Type B pancreatic cell (in vitro differentiated cells): ENCODE data around the gene GNLY. TPM values are rescaled to one million over a fixed set of nuclear protein-coding genes. Genes with fewer than 3 reads are reported as not detected.

Experiments used
- DNase-seq: peaks from one replicate; pipeline ENCODE4 v3.0.0; 2021; ENCODE audit warnings: mixed read lengths; ENCODE audit not compliant: unreplicated experiment; ENCODE audit errors: extremely low spot score
- H3K27ac Mint-ChIP-seq: 2 replicates; pipeline ENCODE4 v1.8.0; 2021; ENCODE audit warnings: mild to moderate bottlenecking, mixed read lengths
- H3K27me3 Mint-ChIP-seq: 2 replicates; pipeline ENCODE4 v1.8.0; 2021; ENCODE audit warnings: mixed read lengths
- H3K36me3 Mint-ChIP-seq: 2 replicates; pipeline ENCODE4 v1.8.0; 2021; ENCODE audit warnings: mixed read lengths
- H3K4me1 Mint-ChIP-seq: one replicate; pipeline ENCODE4 v1.8.0; 2021; ENCODE audit warnings: mixed read lengths; ENCODE audit not compliant: unreplicated experiment
- H3K4me3 Mint-ChIP-seq: 2 replicates; pipeline ENCODE4 v1.8.0; 2021; ENCODE audit warnings: mild to moderate bottlenecking, mixed read lengths
- H3K9me3 Mint-ChIP-seq: 2 replicates; pipeline ENCODE4 v1.8.0; 2021; ENCODE audit warnings: mixed read lengths
- total RNA-seq: library from RNA; stranded (reverse); gene quantifications from 2 replicates; pipeline ENCODE4 v1.2.1, GENCODE V29; 2021; ENCODE audit warnings: low replicate concordance
- TF ChIP-seq, protein P1 (sequence below): fragments of 200-600 bp; sonication (generic); conservative IDR thresholded peaks from 2 replicates; pipeline ENCODE4 v1.5.0; 2021; ENCODE audit warnings: antibody characterized with exemption, mild to moderate bottlenecking

GNLY gene
- total RNA-seq, 1 donor from 2014 or later = not detected

DNA sequence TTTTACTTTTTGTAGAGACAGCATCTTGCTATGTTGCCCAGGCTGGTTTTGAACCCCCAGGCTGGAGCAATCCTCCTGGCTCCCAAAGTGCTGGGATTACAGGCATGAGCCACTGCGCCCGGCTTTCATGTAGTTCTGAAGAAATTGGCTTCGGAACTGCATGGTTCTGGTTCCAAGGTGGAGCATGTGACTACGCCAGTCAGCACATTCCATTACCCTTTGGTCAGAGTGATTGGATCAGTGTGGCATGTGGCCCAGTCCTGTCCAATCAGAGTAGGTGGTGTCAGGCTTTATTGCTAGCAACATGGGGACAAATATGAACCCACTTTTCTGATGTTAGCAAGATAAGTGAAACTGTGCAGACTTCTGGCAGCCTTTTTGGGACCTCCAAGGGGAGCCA lies 43.3 kb downstream of the GNLY start:
- H3K27me3 Mint-ChIP-seq = peaks cover 6% of the 10 kb centered on the region
- no peak for DNase-seq
- no peak overlapping the region for H3K27ac Mint-ChIP-seq
- H3K36me3 Mint-ChIP-seq = no peaks in the 10 kb centered on the region
- TF ChIP-seq, protein P1, sequence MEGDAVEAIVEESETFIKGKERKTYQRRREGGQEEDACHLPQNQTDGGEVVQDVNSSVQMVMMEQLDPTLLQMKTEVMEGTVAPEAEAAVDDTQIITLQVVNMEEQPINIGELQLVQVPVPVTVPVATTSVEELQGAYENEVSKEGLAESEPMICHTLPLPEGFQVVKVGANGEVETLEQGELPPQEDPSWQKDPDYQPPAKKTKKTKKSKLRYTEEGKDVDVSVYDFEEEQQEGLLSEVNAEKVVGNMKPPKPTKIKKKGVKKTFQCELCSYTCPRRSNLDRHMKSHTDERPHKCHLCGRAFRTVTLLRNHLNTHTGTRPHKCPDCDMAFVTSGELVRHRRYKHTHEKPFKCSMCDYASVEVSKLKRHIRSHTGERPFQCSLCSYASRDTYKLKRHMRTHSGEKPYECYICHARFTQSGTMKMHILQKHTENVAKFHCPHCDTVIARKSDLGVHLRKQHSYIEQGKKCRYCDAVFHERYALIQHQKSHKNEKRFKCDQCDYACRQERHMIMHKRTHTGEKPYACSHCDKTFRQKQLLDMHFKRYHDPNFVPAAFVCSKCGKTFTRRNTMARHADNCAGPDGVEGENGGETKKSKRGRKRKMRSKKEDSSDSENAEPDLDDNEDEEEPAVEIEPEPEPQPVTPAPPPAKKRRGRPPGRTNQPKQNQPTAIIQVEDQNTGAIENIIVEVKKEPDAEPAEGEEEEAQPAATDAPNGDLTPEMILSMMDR = no peak
- no peak overlapping the region for H3K4me3 Mint-ChIP-seq
- peaks cover 5% of the 10 kb centered on the region for H3K9me3 Mint-ChIP-seq
- H3K4me1 Mint-ChIP-seq = peaks cover 41% of the 10 kb centered on the region

DNA sequence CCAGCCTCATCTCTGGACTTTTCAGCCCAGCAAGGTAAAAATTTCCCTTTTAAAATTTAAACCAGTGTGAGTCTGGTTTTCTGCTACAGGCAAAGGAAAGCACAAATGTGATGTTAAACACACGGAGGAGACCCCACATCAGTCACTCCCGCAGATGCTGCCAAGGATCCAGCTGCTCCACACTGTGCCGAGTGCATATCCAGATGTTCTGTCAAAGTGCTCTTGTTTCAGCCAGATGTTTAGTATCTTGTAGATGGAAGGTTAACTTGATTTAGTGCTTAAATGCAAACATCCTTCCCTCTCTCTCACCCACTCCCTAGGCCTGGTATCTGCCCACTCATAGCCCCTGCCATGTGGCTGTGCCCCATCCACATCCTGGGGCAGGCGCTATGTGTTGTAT lies 43.8 kb downstream of the GNLY start:
- TF ChIP-seq, protein P1 = no peak
- H3K9me3 Mint-ChIP-seq = peaks cover 5% of the 10 kb centered on the region
- no peaks in the 10 kb centered on the region for H3K36me3 Mint-ChIP-seq
- no peak for DNase-seq
- H3K27me3 Mint-ChIP-seq = peaks cover 8% of the 10 kb centered on the region
- no peak overlapping the region for H3K27ac Mint-ChIP-seq
- H3K4me1 Mint-ChIP-seq = peaks cover 41% of the 10 kb centered on the region
- H3K4me3 Mint-ChIP-seq = no peak overlapping the region

DNA sequence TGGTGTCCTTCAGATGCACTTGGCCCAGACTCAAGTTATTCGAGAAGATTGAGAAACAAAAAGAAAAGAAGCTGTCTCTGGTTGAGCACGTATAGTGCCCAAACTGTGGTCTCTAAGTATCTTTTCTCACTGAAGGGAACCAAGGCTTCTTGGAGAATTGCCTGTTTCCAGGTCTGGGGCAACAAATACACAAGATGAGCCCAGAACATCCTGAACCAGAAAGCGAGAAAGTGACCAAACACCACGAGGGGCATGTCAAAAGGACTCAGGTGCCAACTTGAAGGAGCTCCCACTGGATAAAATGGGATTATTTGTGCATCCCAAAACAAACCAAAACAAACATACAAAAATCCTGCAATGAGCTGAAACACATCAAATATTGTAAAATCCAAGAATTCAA lies 46.0 kb downstream of the GNLY start:
- no peak overlapping the region for H3K27ac Mint-ChIP-seq
- TF ChIP-seq, protein P1 = no peak
- peaks cover 5% of the 10 kb centered on the region for H3K9me3 Mint-ChIP-seq
- peaks cover 54% of the 10 kb centered on the region for H3K4me1 Mint-ChIP-seq
- no peaks in the 10 kb centered on the region for H3K36me3 Mint-ChIP-seq
- peaks cover 17% of the 10 kb centered on the region for H3K27me3 Mint-ChIP-seq
- H3K4me3 Mint-ChIP-seq = no peak overlapping the region
- DNase-seq = no peak

DNA sequence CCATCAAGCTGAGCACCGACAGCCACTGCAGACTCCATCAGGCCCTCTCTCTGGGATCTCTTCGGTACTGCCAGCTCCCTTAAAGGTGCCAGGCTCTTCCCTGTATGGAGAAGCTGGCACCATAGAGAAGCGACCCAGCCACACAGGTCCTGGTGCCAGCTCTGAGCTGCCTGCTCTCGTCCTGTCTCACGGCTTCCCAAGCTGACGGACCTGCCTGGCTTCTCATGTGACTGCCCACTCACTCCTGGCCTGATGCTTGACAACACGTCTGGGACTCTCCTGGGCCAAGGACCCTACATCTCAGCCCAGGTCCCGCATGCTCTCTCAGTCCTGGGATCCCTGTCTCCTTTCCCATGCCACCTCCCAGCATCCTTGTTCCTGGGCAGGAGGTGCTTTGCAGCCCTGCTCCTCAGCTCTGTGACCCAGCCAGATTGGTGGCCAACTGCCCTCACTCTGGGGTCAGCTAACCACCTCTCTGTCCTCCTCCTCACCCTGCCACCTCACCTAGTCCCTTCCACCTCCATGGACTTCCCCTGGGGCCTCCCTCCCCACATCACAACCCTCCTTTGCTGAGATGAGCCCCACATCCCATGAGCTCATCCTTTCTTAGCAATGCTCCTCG lies 47.2 kb downstream of the GNLY start:
- Mint-ChIP-seq H3K27ac (peak overlapping the region; percentile 71), H3K9me3 (peaks cover 5% of the 10 kb centered on the region), H3K4me1 (peaks cover 59% of the 10 kb centered on the region), H3K27me3 (peaks cover 24% of the 10 kb centered on the region), H3K36me3 (no peaks in the 10 kb centered on the region), H3K4me3 (peak overlapping the region; percentile 69)
- no peak for DNase-seq
- TF ChIP-seq, protein P1 = no peak

DNA sequence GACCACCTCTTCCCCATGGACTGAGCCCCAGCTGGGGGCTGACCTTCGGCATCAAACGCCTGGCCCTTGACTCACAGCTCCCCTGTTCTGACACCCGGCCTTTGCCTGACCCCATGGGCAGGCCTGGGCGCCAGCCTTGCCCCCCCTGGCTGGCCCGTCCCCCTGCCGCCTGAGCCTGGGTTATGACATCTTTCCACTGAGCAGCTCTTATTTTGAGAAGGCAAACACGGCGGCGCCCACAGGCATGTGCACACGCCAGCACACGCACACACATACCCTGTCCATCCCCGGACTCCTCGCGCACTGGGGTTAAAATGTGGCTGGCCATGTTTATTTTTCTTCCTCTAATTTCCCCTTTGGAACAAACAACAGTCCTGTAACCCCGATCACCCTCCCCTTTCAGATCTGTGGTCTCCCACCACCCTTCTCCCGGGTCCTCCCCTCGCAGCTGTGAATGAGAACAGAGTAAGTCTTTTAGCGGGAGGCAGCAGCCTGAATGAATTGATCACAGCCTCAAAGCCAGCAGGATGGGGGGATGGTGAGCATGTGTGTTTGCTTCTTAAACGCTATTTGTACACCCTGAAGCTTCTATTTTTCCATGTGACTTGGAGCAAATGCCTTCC lies 47.8 kb downstream of the GNLY start:
- H3K27me3 Mint-ChIP-seq = peaks cover 26% of the 10 kb centered on the region
- H3K36me3 Mint-ChIP-seq = no peaks in the 10 kb centered on the region
- peak overlapping the region; percentile 69 for H3K4me3 Mint-ChIP-seq
- peak overlapping the region; percentile 71 for H3K27ac Mint-ChIP-seq
- TF ChIP-seq, protein P1 = no peak
- H3K4me1 Mint-ChIP-seq = peaks cover 54% of the 10 kb centered on the region
- H3K9me3 Mint-ChIP-seq = peaks cover under 1% of the 10 kb centered on the region
- DNase-seq = no peak
